SK-N-SH (cell line): ENCODE measurements around the gene TKT. TPM values are rescaled to one million over a fixed set of nuclear protein-coding genes. Genes with fewer than 3 reads are reported as not detected.

Source experiments
- CTCF ChIA-PET: fragments of 300-600, 350-600 bp; formaldehyde crosslinking; extraction: SDS; loops from one replicate; lab custom pipeline; 2021; lab: Yijun Ruan, JAX
- POLR2A ChIA-PET: fragments of 350-600 bp; sonication (Branson Sonifier 250); formaldehyde crosslinking; extraction: SDS; loops from one replicate; lab custom pipeline; 2020; ENCODE audit warnings: antibody characterized with exemption, inconsistent platforms; lab: Yijun Ruan, JAX
- DNase-seq: peaks from one replicate; pipeline ENCODE4 v3.0.0; 2012
- H2AFZ ChIP-seq: fragments of 200-600 bp; sonication (generic); 2 replicates; pipeline ENCODE4 v1.8.1; 2016; ENCODE audit warnings: antibody characterized with exemption, mild to moderate bottlenecking, low read depth
- H3F3A ChIP-seq: fragments of 200-600 bp; sonication (generic); replicated peaks from 2 replicates; pipeline ENCODE3; 2016; ENCODE audit warnings: antibody characterized with exemption, mild to moderate bottlenecking; ENCODE audit not compliant: insufficient read depth
- H3K27ac ChIP-seq, 2 experiments: fragments of 200-500 bp in 1 of 2; fragments of 200-600 bp in 1 of 2; sonication (Bioruptor generic) in 1 of 2; sonication (generic), shearing (Covaris generic) in 1 of 2; 2 replicates each; pipeline versions ENCODE4 v1.5.1 to v1.6.1; 2014 to 2016; ENCODE audit warnings: low read depth in 2 of 2, inconsistent platforms in 1 of 2, low read length in 1 of 2, mild to moderate bottlenecking in 1 of 2, mixed read lengths in 1 of 2
- H3K27me3 ChIP-seq: fragments of 200-600 bp; sonication (generic), shearing (Covaris generic); 2 replicates; pipeline ENCODE4 v1.6.1; 2016; ENCODE audit warnings: mixed run types; ENCODE audit not compliant: insufficient read depth
- H3K36me3 ChIP-seq, 2 experiments: fragments of 200-500 bp in 1 of 2; fragments of 200-600 bp in 1 of 2; sonication (Bioruptor generic) in 1 of 2; sonication (generic) in 1 of 2; replicated peaks in 1 of 2; 2 replicates each; pipeline versions ENCODE3 to v1.5.1; 2014 to 2016; ENCODE audit warnings: low read length in 1 of 2, mild to moderate bottlenecking in 1 of 2; ENCODE audit not compliant: insufficient read depth in 2 of 2, control insufficient read depth in 1 of 2
- H3K4me1 ChIP-seq, 2 experiments: fragments of 200-500 bp in 1 of 2; fragments of 200-600 bp in 1 of 2; sonication (Bioruptor generic) in 1 of 2; sonication (generic), shearing (Covaris generic) in 1 of 2; 2 replicates each; pipeline versions ENCODE4 v1.5.1 to v1.6.1; 2014 to 2016; ENCODE audit warnings: low read depth in 1 of 2, low read length in 1 of 2, mixed run types in 1 of 2; ENCODE audit not compliant: insufficient read depth in 2 of 2, control insufficient read depth in 1 of 2
- H3K4me2 ChIP-seq: fragments of 200-600 bp; sonication (generic), shearing (Covaris generic); 2 replicates; pipeline ENCODE4 v1.6.1; 2017; ENCODE audit warnings: mixed run types
- H3K4me3 ChIP-seq, 2 experiments: fragments of 200-500 bp in 1 of 2; fragments of 200-600 bp in 1 of 2; sonication (Bioruptor generic) in 1 of 2; sonication (generic), shearing (Covaris generic) in 1 of 2; 2 replicates each; pipeline versions ENCODE4 v1.5.1 to v1.8.1; 2014 to 2016; ENCODE audit warnings: low read depth in 2 of 2, inconsistent platforms in 1 of 2, low read length in 1 of 2, mild to moderate bottlenecking in 1 of 2, mixed read lengths in 1 of 2, moderate library complexity in 1 of 2
- H3K79me2 ChIP-seq: fragments of 200-600 bp; sonication (generic); 2 replicates; pipeline ENCODE4 v1.8.1; 2017; ENCODE audit warnings: mild to moderate bottlenecking; ENCODE audit not compliant: insufficient read depth
- H3K9ac ChIP-seq: fragments of 200-600 bp; sonication (generic); 2 replicates; pipeline ENCODE4 v1.6.1; 2017; ENCODE audit warnings: mixed run types
- H3K9me2 ChIP-seq: fragments of 200-600 bp; sonication (generic); 2 replicates; pipeline ENCODE4 v1.6.1; 2017; ENCODE audit warnings: mixed run types
- H3K9me3 ChIP-seq: fragments of 200-600 bp; sonication (generic); 2 replicates; pipeline ENCODE4 v1.6.1; 2017; ENCODE audit warnings: mixed run types, mild to moderate bottlenecking, moderate library complexity
- H4K20me1 ChIP-seq: fragments of 200-600 bp; sonication (generic); 2 replicates; pipeline ENCODE4 v1.6.1; 2017; ENCODE audit warnings: mild to moderate bottlenecking, mixed run types; ENCODE audit not compliant: insufficient read depth
- ELF1 ChIP-seq: IDR thresholded peaks from 2 replicates; pipeline ENCODE4 v1.4.0; 2012
- EP300 ChIP-seq, 2 experiments: IDR thresholded peaks; 2 replicates each; pipeline versions ENCODE4 v1.4.0 to v1.6.1; 2012; ENCODE audit warnings: borderline replicate concordance in 1 of 2, low read depth in 1 of 2, low read length in 1 of 2
- EZH2phosphoT487 ChIP-seq: fragments of 200-600 bp; sonication (generic); IDR thresholded peaks from 2 replicates; pipeline ENCODE4 v1.6.1; 2017; ENCODE audit warnings: low read depth, mixed run types, mild to moderate bottlenecking, antibody characterized with exemption, moderate library complexity, borderline replicate concordance
- FOXJ3 ChIP-seq: sonication (generic); formaldehyde crosslinking; IDR thresholded peaks from 2 replicates; pipeline ENCODE4 v1.5.1; 2020; ENCODE audit warnings: mild to moderate bottlenecking, missing genetic modification reagents
- JUND ChIP-seq: IDR thresholded peaks from 2 replicates; pipeline ENCODE4 v1.4.0; 2012
- MAX ChIP-seq: IDR thresholded peaks from 2 replicates; pipeline ENCODE4 v1.4.0; 2012; ENCODE audit warnings: low read depth
- MEF2A ChIP-seq: IDR thresholded peaks from 2 replicates; pipeline ENCODE4 v1.4.0; 2012; ENCODE audit warnings: low read depth, borderline replicate concordance
- MXI1 ChIP-seq: IDR thresholded peaks from 2 replicates; pipeline ENCODE4 v1.6.1; 2012; ENCODE audit warnings: mild to moderate bottlenecking, low read depth, low read length, improper control_type of control experiment
- RAD21 ChIP-seq: IDR thresholded peaks from 2 replicates; pipeline ENCODE4 v1.6.1; 2012; ENCODE audit warnings: mild to moderate bottlenecking, low read length
- REST ChIP-seq: IDR thresholded peaks from 2 replicates; pipeline ENCODE4 v1.6.1; 2012; ENCODE audit warnings: mild to moderate bottlenecking, low read depth, low read length, moderate library complexity
- RFX5 ChIP-seq: IDR thresholded peaks from 2 replicates; pipeline ENCODE4 v1.6.1; 2012; ENCODE audit warnings: mild to moderate bottlenecking, improper control_type of control experiment, low read length
- RXRA ChIP-seq: IDR thresholded peaks from 2 replicates; pipeline ENCODE4 v1.4.0; 2012; ENCODE audit warnings: low read depth, mild to moderate bottlenecking, borderline replicate concordance
- SIN3A ChIP-seq: IDR thresholded peaks from 2 replicates; pipeline ENCODE4 v1.6.1; 2012; ENCODE audit warnings: low read depth, mild to moderate bottlenecking, low read length, moderate library complexity, borderline replicate concordance
- TCF12 ChIP-seq: IDR thresholded peaks from 2 replicates; pipeline ENCODE4 v1.4.0; 2012
- USF1 ChIP-seq: IDR thresholded peaks from 2 replicates; pipeline ENCODE4 v1.4.0; 2012; ENCODE audit warnings: low read depth, borderline replicate concordance
- YY1 ChIP-seq: IDR thresholded peaks from 2 replicates; pipeline ENCODE4 v1.4.0; 2012; ENCODE audit warnings: low read depth, mild to moderate bottlenecking
- WGBS: methylation state at CpG from one replicate; pipeline ENCODE4 v1.1.6; 2017; ENCODE audit warnings: low lambda C conversion rate; 5-methylcytosine and 5-hydroxymethylcytosine counted together
- polyA plus RNA-seq, 3 experiments: library from polyadenylated mRNA; depleted of rRNA; stranded (reverse); fragments of >200 nt; gene quantifications; 2 replicates each; pipeline ENCODE4 v1.2.3, GENCODE V29; 2012

The TKT gene
- polyA plus RNA-seq, 1 of the 3 experiments (the other 2 are of a cell fraction): 144 TPM

- Histone ChIP-seq H3K36me3 (peaks cover 19 to 47% of the 10 kb centered on the region in 2 experiments), H3K27me3 (no peaks in the 10 kb centered on the region), H3K79me2 (no peaks in the 10 kb centered on the region), H4K20me1 (no peaks in the 10 kb centered on the region), H3K9me2 (no peaks in the 10 kb centered on the region), H3F3A (peaks cover 17% of the 10 kb centered on the region), H3K27ac (no peak overlapping the region), H3K9me3 (no peaks in the 10 kb centered on the region), H3K4me2 (no peak overlapping the region), H3K4me3 (no peak overlapping the region), H3K9ac (no peak overlapping the region), H3K4me1 (no peaks in the 10 kb centered on the region), H2AFZ (no peak overlapping the region)
- no peak for TF ChIP-seq SIN3A
- TF ChIP-seq MEF2A: no peak
- no peak for TF ChIP-seq EP300 (IDR thresholded peaks at IDR 0.05; ENCODE audit: borderline replicate concordance in 1 of 2, low read depth in 1 of 2, low read length in 1 of 2)
- TF ChIP-seq TCF12: no peak
- TF ChIP-seq RFX5: no peak
- no peak for TF ChIP-seq MAX
- TF ChIP-seq MXI1: no peak
- no peak for TF ChIP-seq USF1
- TF ChIP-seq RXRA: no peak
- no peak for TF ChIP-seq RAD21
- no peak for TF ChIP-seq JUND
- no peak for TF ChIP-seq EZH2phosphoT487
- TF ChIP-seq ELF1: no peak
- no peak for TF ChIP-seq FOXJ3 (CRISPR knock-in tag)
- TF ChIP-seq YY1: no peak
- TF ChIP-seq REST: no peak
- ChIA-PET POLR2A (no interaction called here), CTCF (interaction anchor here (4.1 kb wide), 1 partner anchor 26 kb away, joined by 18 read pairs; no protein-coding TSS in a partner anchor)
- 91% methylated on average over 11 of the region's 12 CpGs for WGBS
- no peak for DNase-seq
Measured at GRCh38 chr3:53222183-53222901, 33.5 kb downstream of the TKT start.
